KBM-7 (cell line): ENCODE measurements around the gene TMPRSS7.
"Not testable (repeated sequence)": the region's sequence is repeated elsewhere in the genome, so short reads cannot be mapped to it uniquely, and the experiment has no call there.

ENCODE experiments used
- DNase-seq: peaks from one replicate; pipeline ENCODE4 v3.0.0-alpha.2; 2015
- in situ Hi-C: fragments of 300-500 bp; cut with MboI; formaldehyde crosslinking; loops from 2 replicates; pipeline ENCODE4 v1.14.3; 2020; ENCODE audit warnings: low sequenced_read_pairs, low pct_unique_long_range_greater_than_20kb, mixed read lengths

Gene TMPRSS7

DNA sequence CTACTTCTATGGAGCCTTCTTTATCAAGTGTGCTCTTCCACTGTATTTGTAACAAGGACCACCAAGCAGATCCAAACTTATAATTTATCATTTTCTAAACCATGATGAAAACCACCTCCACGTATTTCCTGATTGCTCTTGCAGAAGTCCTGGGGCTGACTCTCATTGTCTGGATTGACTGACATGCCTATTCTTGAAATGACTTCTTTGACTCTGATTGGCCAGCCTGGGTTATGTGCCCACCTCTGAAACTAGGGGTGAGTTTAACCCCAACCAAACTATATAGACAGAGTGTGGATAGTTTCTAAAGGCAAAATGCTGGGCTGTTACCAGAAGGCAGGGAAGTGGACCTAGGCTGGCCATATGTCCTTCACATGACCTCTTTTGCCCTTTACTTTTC lies 12.7 kb downstream of the TMPRSS7 start:
- no peak for DNase-seq
- in situ Hi-C loops = no loop called here

- in situ Hi-C loops = no loop called here
- DNase-seq = no peak
Observed at GRCh38 chr3:112048911-112049310, 14.4 kb downstream of the TMPRSS7 start.

DNA sequence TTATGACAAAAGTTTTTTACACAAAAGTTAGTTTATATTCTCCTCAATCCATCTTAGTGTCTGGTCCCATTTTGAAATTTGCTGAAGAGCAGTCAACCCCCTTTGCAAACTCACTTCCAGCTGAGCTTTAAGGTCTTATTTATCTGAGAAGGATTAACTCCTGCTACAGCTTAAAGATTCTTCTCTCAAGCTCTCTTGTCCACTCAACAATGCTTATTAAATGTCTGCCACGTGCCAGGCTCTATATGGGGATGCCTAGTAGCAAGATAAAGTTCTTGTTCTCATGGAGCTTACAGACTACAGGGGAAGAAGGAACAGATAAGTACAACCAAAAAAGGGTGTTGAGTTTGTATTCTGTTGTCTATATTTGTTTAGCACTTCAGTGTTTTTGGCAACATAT lies 18.7 kb downstream of the TMPRSS7 start:
- in situ Hi-C loops = no loop called here

GRCh38 chr3:112056451-112056929 lies 22.0 kb downstream of the TMPRSS7 start:
- no peak for DNase-seq
- in situ Hi-C loops = no loop called here

More for the DNA sequence above, 18.7 kb downstream of the TMPRSS7 start:
- no peak for DNase-seq

DNA sequence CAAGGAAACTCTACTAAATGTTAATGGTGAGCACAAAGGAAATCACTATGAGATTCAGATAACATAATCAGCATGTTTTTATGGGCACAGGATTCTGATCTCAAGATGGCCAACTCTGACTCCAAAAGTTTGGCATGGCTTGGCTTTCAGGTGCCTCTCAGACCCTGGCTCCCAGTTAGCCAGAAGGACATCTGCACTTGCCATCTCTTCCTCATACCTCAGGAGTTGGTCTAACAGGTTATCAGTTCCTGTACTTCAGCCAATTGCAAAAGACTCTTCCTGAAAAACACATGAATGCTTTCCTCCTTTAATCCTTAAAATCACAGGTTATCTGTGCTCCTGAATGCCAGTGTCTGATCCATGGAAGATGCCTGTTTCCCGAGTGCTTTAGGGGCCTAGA lies 25.0 kb downstream of the TMPRSS7 start:
- in situ Hi-C loops = no loop called here
- DNase-seq = no peak

- in situ Hi-C loops = no loop called here
- DNase-seq = no peak
Observed at GRCh38 chr3:112061152-112061551, 26.6 kb downstream of the TMPRSS7 start.

DNA sequence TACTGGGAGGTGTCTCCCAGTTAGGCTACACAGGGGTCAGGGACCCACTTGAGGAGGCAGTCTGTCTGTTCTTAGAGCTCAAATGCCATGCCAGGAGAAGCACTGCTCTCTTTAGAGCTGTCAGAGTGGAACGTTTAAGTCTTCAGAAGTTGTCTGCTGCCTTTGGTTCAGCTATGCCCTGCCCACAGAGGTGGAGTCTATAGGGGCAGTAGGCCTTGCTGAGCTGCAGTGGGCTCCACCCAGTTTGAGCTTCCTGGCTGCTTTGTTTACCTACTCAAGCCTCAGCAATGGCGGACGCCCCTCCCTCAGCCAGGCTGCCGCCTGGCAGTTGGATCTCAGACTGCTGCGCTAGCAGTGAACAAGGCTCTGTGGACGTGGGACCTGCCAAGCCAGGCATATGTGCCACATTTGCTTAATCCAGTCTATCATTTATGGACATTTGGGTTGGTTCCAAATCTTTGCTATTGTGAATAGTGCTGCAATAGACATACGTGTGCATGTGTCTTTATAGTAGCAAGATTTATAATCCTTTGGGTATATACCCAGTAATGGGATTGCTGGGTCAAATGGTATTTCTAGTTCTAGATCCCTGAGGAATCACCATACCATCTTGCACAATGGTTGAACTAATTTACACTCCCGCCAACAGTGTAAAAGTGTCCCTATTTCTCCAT lies 38.0 kb downstream of the TMPRSS7 start:
- in situ Hi-C loops, DNase-seq: not testable (repeated sequence)

- no peak for DNase-seq
- in situ Hi-C loops = no loop called here
Observed at GRCh38 chr3:112074006-112074405, 39.5 kb downstream of the TMPRSS7 start.

GRCh38 chr3:112074616-112075497 lies 40.3 kb downstream of the TMPRSS7 start:
- no peak for DNase-seq

DNA sequence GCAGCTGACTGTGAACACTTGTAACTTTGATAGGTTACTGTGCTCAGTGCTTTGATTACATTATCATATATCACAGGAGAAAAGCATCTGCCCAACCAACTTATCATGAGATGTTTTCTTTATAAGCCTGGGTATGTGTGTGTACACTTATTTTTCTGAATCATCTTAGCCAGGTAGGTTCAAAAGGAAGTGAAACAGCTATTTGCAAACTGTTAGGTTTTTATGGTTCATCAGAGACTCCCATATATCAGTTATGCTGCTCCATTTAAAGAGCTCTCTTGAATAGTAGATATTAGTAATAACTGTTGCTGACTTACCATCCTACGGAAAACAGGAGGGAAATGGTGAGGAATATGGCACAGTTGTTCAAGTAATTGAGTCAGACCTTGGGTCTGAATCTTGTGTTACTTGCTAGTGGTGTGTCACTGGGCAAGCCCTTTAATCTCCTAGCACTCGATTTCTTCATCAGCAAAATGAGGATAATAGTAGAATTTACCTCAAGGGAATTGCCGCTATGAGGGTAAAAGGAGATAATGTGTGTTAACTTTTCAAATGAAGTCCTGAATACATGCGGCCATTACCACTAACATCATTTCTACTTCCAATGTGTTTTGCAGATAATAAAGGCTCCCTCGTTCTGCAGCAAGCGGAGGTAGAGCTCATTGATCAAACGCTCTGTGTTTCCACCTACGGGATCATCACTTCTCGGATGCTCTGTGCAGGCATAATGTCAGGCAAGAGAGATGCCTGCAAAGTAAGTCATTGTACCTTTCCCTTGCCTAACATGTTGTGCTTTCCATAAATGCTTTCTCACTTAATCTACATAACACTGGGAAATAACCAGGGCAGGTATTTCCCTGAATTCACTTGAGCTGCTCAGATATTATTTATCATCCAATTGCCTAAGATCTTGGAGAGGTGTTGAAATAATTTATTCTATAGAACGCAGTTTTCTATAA lies 43.9 kb downstream of the TMPRSS7 start:
- in situ Hi-C loops = no loop called here
- no peak for DNase-seq

More at GRCh38 chr3:112074616-112075497, 40.3 kb downstream of the TMPRSS7 start:
- in situ Hi-C loops = no loop called here

- DNase-seq = no peak
- in situ Hi-C loops = no loop called here
Observed at GRCh38 chr3:112083239-112083638, 48.7 kb downstream of the TMPRSS7 start.

- in situ Hi-C loops = no loop called here
- no peak for DNase-seq
Observed at GRCh38 chr3:112084980-112085705, 50.6 kb downstream of the TMPRSS7 start.

DNA sequence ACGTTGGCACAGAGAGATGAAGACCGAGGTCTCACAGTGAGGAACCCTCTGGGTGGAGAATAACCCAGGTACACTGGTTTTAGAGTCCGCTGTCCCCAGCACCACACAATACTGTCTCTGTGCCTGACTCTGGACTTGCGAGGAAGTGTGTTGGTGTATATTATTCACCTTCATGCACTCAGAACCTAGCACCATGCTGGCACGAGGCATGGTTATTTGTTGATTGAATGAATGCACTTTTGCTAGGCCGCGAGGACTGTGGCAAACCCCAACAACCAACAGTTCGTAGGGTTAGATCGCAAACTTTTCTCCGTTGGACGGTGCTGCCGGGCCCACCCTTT lies 51.2 kb downstream of the TMPRSS7 start:
- in situ Hi-C loops = no loop called here
- DNase-seq = no peak

DNA sequence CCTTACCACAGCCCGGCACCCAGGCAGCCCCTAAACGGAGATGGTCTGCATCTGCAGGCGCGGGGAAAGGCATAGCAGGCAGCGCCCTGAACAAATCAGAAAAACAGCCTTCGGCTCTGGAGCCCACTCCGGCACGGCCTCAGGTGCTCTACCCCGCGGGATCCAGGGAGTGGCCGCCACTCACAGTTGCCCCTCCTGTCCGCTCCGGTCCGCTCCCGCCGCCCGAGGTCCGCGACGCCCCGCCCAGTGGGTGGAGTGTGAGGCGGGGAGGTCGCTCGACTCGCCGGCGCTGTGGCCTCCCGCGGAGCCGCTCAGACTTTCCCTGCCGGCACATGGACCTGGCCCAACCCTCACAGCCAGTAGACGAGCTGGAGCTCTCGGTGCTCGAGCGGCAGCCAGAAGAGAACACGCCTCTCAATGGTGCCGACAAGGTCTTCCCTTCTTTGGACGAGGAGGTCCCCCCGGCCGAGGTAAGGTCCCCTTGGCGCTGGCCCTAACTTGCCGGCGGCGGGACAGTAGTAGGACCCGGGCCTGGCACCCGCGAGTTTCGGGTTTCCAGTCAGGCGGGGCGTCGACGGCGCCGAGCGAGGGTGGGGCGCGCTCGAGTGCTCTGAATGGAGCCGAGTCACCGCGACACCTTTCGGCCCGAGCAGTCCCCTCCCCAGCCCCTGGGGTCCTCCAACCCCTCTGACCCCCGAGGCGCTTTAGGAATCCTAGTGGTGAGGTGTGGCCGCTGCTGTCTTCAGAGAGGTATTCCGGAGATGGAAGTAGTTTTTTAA lies 51.7 kb downstream of the TMPRSS7 start, which contains the start of gene C3orf52:
TSS of gene C3orf52 (plus strand) at position 314 of the 779 bp plus-strand sequence. CDS start at position 333, 19 bp downstream.
- in situ Hi-C loops = no loop called here
- DNase-seq = no peak

DNA sequence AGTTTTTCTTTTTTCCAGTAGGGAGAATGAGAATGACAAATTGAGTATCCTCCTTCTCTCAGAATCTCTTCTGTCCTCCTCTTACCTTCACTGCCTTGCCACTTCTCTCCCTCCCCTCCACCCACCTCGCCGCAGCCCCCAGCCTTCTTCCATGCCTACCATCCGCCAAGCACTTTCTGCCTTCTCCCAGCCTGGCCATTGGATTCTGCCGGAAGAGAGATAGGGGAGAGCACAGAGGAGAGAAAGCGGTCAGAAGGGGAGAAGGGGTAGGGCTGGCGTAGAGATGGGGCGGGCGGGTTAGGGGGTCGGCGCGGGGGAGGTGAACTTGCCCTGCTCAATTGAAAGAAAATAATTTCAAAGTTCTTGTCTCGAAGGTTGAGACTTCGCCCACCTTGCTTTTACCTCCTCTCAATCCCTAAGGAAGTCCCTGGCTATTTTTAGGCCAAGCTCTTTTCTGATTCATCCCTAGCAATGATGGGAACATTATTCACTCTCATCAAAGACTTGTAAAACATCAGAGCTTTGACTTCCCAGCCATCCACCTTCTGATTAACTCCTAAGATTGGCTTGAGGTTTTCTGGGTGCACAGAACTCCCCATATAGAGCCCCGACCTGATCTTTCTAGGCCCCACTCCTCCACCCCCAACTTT lies 52.5 kb downstream of the TMPRSS7 start:
- DNase-seq = no peak
- in situ Hi-C loops = no loop called here

GRCh38 chr3:112087746-112088145 lies 53.2 kb downstream of the TMPRSS7 start:
- no peak for DNase-seq
- in situ Hi-C loops = no loop called here

- DNase-seq = no peak
- in situ Hi-C loops = no loop called here
Observed at GRCh38 chr3:112088944-112089343, 54.4 kb downstream of the TMPRSS7 start.
